GM12892 (cell line): ENCODE results near the gene KRTAP5-1.

Experiments
- POLR2A ChIP-seq: IDR thresholded peaks from 2 replicates; pipeline ENCODE4 v1.6.1; 2011; ENCODE audit warnings: low read depth, low read length, control low read depth
- POLR2AphosphoS5 ChIP-seq: IDR thresholded peaks from 2 replicates; pipeline ENCODE4 v1.6.1; 2011; ENCODE audit warnings: low read depth, low read length, control low read depth
- TAF1 ChIP-seq: IDR thresholded peaks from 2 replicates; pipeline ENCODE4 v1.6.1; 2011; ENCODE audit warnings: low read depth, mild to moderate bottlenecking, control low read depth, low read length, borderline replicate concordance

- TF ChIP-seq POLR2A (no peak), POLR2AphosphoS5 (no peak), TAF1 (no peak)
Measured at GRCh38 chr11:1624621-1625020, 39.5 kb upstream of the KRTAP5-1 start.
